Measurements from ENCODE around the gene TSPAN5. TPM values are rescaled to one million over a fixed set of nuclear protein-coding genes. Genes with fewer than 3 reads are reported as not detected.

The TSPAN5 gene
- 15.4 to 17.7 TPM (median 16.4 TPM) in 5 replicates for total RNA-seq (2022; extraction: Qiagen RNA extraction; ENCODE audit: low read depth)

GRCh38 chr4:98658287-98659105, at the start of gene TSPAN5:
Gene TSPAN5, minus strand, starts transcription at chr4:98658611.

All from A549 treated with CpdA at 1 μM for 4 hours (cell line).